Measurements from ENCODE around the gene PAX5.

Gene PAX5

GRCh38 chr9:36902861-36903524 lies 131.1 kb downstream of the PAX5 start:
- no peak for TF ChIP-seq CTCF (IDR thresholded peaks at IDR 0.05; ENCODE audit: poor library complexity, severe bottlenecking)
- Histone ChIP-seq H3K4me3 (ENCODE audit: severe bottlenecking) (no peak overlapping the region), H3K27me3 (ENCODE audit: insufficient read depth, poor library complexity, severe bottlenecking) (peaks cover 29% of the 10 kb centered on the region), H3K9me3 (ENCODE audit: severe bottlenecking) (no peaks in the 10 kb centered on the region), H3K4me1 (ENCODE audit: insufficient read depth, poor library complexity, severe bottlenecking) (peaks cover 5% of the 10 kb centered on the region), H3K27ac (ENCODE audit: poor library complexity, severe bottlenecking) (peak overlapping the region; percentile 9), H3K36me3 (ENCODE audit: low read depth) (no peaks in the 10 kb centered on the region)
- DNase-seq (ENCODE audit: low spot score) = no peak
- ATAC-seq (ENCODE audit: low read depth) = no peak

DNA sequence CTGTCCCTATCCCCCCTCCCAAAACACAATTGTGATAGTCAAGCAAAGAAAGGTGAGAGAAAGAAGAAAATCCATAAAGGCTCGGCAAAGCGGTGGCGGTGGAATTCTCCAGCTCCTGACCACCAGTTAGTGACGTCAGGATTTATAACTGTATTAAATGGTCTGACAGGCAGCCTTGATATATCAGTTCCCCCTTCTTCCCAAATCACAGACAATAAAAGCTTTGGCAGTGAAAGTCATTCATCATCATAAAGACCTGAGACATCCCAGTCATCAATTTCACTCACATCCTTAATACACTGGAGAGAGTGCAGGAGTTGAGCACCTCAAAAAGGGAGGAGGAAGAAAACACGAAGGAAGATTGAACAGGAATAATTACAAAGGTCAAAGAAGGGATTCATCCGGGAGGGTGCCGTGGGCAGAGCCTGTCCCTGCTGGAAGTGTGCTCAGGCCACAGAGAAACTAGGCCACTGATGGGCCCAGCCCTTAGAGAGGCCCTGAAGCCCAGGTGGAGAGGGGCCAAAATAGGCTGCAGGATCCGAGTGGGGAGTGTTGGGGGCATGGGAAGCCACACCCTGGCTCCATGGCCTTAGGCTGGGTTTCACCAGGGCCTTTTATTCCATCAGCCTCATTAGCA lies 131.9 kb downstream of the PAX5 start:
- no peaks in the 10 kb centered on the region for H3K9me3 ChIP-seq (ENCODE audit: severe bottlenecking)
- TF ChIP-seq CTCF (IDR thresholded peaks at IDR 0.05; ENCODE audit: poor library complexity, severe bottlenecking) = no peak
- peaks cover 25% of the 10 kb centered on the region for H3K27me3 ChIP-seq (ENCODE audit: insufficient read depth, poor library complexity, severe bottlenecking)
- peaks cover 5% of the 10 kb centered on the region for H3K4me1 ChIP-seq (ENCODE audit: insufficient read depth, poor library complexity, severe bottlenecking)
- no peak for DNase-seq (ENCODE audit: low spot score)
- no peak overlapping the region for H3K4me3 ChIP-seq (ENCODE audit: severe bottlenecking)
- no peak for ATAC-seq (ENCODE audit: low read depth)
- no peaks in the 10 kb centered on the region for H3K36me3 ChIP-seq (ENCODE audit: low read depth)
- no peak overlapping the region for H3K27ac ChIP-seq (ENCODE audit: poor library complexity, severe bottlenecking)

- TF ChIP-seq CTCF (IDR thresholded peaks at IDR 0.05; ENCODE audit: poor library complexity, severe bottlenecking) = no peak
Observed at GRCh38 chr9:36901528-36901927, 132.5 kb downstream of the PAX5 start.

GRCh38 chr9:36900856-36901220 lies 133.2 kb downstream of the PAX5 start:
- Histone ChIP-seq H3K4me3 (ENCODE audit: severe bottlenecking) (no peak overlapping the region), H3K9me3 (ENCODE audit: severe bottlenecking) (no peaks in the 10 kb centered on the region), H3K27ac (ENCODE audit: poor library complexity, severe bottlenecking) (no peak overlapping the region), H3K36me3 (ENCODE audit: low read depth) (no peaks in the 10 kb centered on the region), H3K4me1 (ENCODE audit: insufficient read depth, poor library complexity, severe bottlenecking) (peaks cover 5% of the 10 kb centered on the region), H3K27me3 (ENCODE audit: insufficient read depth, poor library complexity, severe bottlenecking) (peaks cover 15% of the 10 kb centered on the region)
- TF ChIP-seq CTCF (IDR thresholded peaks at IDR 0.05; ENCODE audit: poor library complexity, severe bottlenecking) = no peak
- DNase-seq (ENCODE audit: low spot score) (no peak), ATAC-seq (ENCODE audit: low read depth) (no peak)

More at GRCh38 chr9:36901528-36901927, 132.5 kb downstream of the PAX5 start:
- no peak overlapping the region for H3K27ac ChIP-seq (ENCODE audit: poor library complexity, severe bottlenecking)
- ATAC-seq (ENCODE audit: low read depth) (no peak), DNase-seq (ENCODE audit: low spot score) (no peak)
- H3K4me3 ChIP-seq (ENCODE audit: severe bottlenecking) = no peak overlapping the region
- H3K27me3 ChIP-seq (ENCODE audit: insufficient read depth, poor library complexity, severe bottlenecking) = peaks cover 22% of the 10 kb centered on the region
- H3K9me3 ChIP-seq (ENCODE audit: severe bottlenecking) = no peaks in the 10 kb centered on the region
- H3K4me1 ChIP-seq (ENCODE audit: insufficient read depth, poor library complexity, severe bottlenecking) = peaks cover 5% of the 10 kb centered on the region
- H3K36me3 ChIP-seq (ENCODE audit: low read depth) = no peaks in the 10 kb centered on the region

Measured in RWPE2 (cell line).